Spleen (tissue), 11 donors: ENCODE data around the gene TENM4. TPM values are rescaled to one million over a fixed set of nuclear protein-coding genes. Genes with fewer than 3 reads are reported as not detected.

Experiments
- DNase-seq: peaks from one replicate; pipeline ENCODE4 v3.0.0-alpha.2; 2020
- H3K27ac ChIP-seq, 8 donors: fragments of 200-600 bp; sonication (generic) in 7 of 8; 1 replicate in 4 of 8; 2 replicates in 4 of 8; pipeline versions ENCODE4 v1.5.0 to v1.8.0; 2016 to 2021; ENCODE audit warnings: inconsistent platforms in 4 of 8, mild to moderate bottlenecking in 4 of 8, moderate library complexity in 1 of 8
- H3K27me3 ChIP-seq, 7 donors: fragments of 200-600 bp; sonication (generic) in 6 of 7; replicated peaks in 1 of 7; 1 replicate in 4 of 7; 2 replicates in 3 of 7; pipeline versions ENCODE4 v1.5.0 to v1.8.0; 2016 to 2021; ENCODE audit warnings: inconsistent platforms in 3 of 7, mild to moderate bottlenecking in 1 of 7
- H3K36me3 ChIP-seq, 6 donors: fragments of 200-600 bp; sonication (generic) in 5 of 6; 1 replicate in 4 of 6; 2 replicates in 2 of 6; pipeline versions ENCODE4 v1.5.0 to v1.8.0; 2016 to 2021; ENCODE audit warnings: inconsistent platforms in 2 of 6
- H3K4me1 ChIP-seq, 6 donors: fragments of 200-600 bp; sonication (generic) in 5 of 6; 1 replicate in 3 of 6; 2 replicates in 3 of 6; pipeline versions ENCODE4 v1.5.0 to v1.8.0; 2016 to 2021; ENCODE audit warnings: inconsistent platforms in 3 of 6
- H3K4me3 ChIP-seq, 8 donors: fragments of 200-600 bp; sonication (generic) in 7 of 8; 1 replicate in 4 of 8; 2 replicates in 4 of 8; pipeline versions ENCODE4 v1.5.0 to v1.8.0; 2016 to 2021; ENCODE audit warnings: inconsistent platforms in 4 of 8, mild to moderate bottlenecking in 4 of 8, moderate library complexity in 2 of 8
- H3K9me3 ChIP-seq, 8 donors: fragments of 200-600 bp; sonication (generic) in 7 of 8; 1 replicate in 4 of 8; 2 replicates in 4 of 8; pipeline versions ENCODE4 v1.5.0 to v1.8.0; 2016 to 2021; ENCODE audit warnings: inconsistent platforms in 4 of 8
- CTCF ChIP-seq, 11 experiments: fragments of 200-600 bp in 7 of 11; fragments of 450-650 bp in 4 of 11; sonication (generic) in 4 of 11; IDR thresholded peaks in 8 of 11; conservative IDR thresholded peaks in 3 of 11; 1 replicate in 7 of 11; 2 replicates in 4 of 11; pipeline versions ENCODE4 v1.4.0 to v1.8.0; 2016 to 2021; ENCODE audit warnings: antibody characterized with exemption in 11 of 11, inconsistent platforms in 4 of 11, mild to moderate bottlenecking in 1 of 11
- POLR2A ChIP-seq, 3 donors: fragments of 450-650 bp; IDR thresholded peaks; one replicate each; pipeline ENCODE4 v1.5.1; 2017; ENCODE audit warnings: antibody characterized with exemption in 3 of 3, mild to moderate bottlenecking in 1 of 3
- POLR2AphosphoS5 ChIP-seq, 3 donors: sonication (generic); formaldehyde crosslinking; IDR thresholded peaks; one replicate each; pipeline ENCODE4 v1.5.1; 2017; ENCODE audit warnings: antibody characterized with exemption in 3 of 3
- WGBS, 5 donors: extraction: QIAGEN DNeasy Blood & Tissue Kit in 3 of 5; methylation state at CpG; one replicate each; pipeline versions ENCODE4 v1.1.5 to v1.1.7; 2013 to 2018; 5-methylcytosine and 5-hydroxymethylcytosine counted together
- intact Hi-C: fragments of 100-400 bp; cut with DNase I; formaldehyde crosslinking; loops from one replicate; pipeline ENCODE4 v1.15.0; 2023; ENCODE audit warnings: low total_unique reads
- polyA plus RNA-seq, 3 donors: library from polyadenylated mRNA; stranded (reverse); fragments of 200-250 nt; gene quantifications; one replicate each; pipeline ENCODE4 v1.2.1, GENCODE V29; 2013
- total RNA-seq, 7 donors: library from RNA; depleted of rRNA in 3 of 7; stranded (reverse); fragments of >200 nt in 3 of 7; fragmentation: NEBNext Ultra II Directional in 4 of 7; extraction: Animal tissue kit (Norgen Biotek cat#: 25700) in 4 of 7; gene quantifications; one replicate each; pipeline versions ENCODE4 v1.1.0 to v1.2.1, GENCODE V29; 2016 to 2021
- donor health status: healthy with polysubstance abuse.
- donor health status: DM: no; HTN: no; CAD: no; lungs with moderate emphysema.
- donor health status: DM: no; HTN: no; CAD: no.
- donor health status: Bipolar disorder and iron deficiency.
- donor health status: healthy.
- donor health status: DM: no; HTN: no; CAD: no.
- donor health status: DM: yes; HTN: yes; CAD: no.

Gene TENM4
- total and polyA plus RNA-seq, 10 donors: 0.09 to 4.5 (median 1.2) TPM

GRCh38 chr11:79043726-79044125 lies 397.1 kb downstream of the TENM4 start:
- intact Hi-C loops: no loop called here
- 72 to 89% (median 81%) methylated on average over 3 of the region's 3 CpGs for WGBS, 5 donors
- Histone ChIP-seq H3K4me1 (no peaks in the 10 kb centered on the region), H3K27me3 (peaks cover 0 to 13% (median 0%) of the 10 kb centered on the region in 7 donors), H3K4me3 (no peak overlapping the region), H3K36me3 (no peaks in the 10 kb centered on the region), H3K9me3 (no peaks in the 10 kb centered on the region), H3K27ac (no peak overlapping the region)
- no peak for DNase-seq
- no peak for TF ChIP-seq CTCF (IDR thresholded peaks at IDR 0.05 in 8 of 11, conservative IDR thresholded peaks at IDR 0.05 in 3 of 11)
- TF ChIP-seq POLR2A (IDR thresholded peaks at IDR 0.05): no peak
- TF ChIP-seq POLR2AphosphoS5 (IDR thresholded peaks at IDR 0.05): no peak

GRCh38 chr11:79042824-79043223 lies 398.0 kb downstream of the TENM4 start:
- Histone ChIP-seq H3K27me3 (peaks cover 0 to 21% (median 0%) of the 10 kb centered on the region in 7 donors), H3K9me3 (no peaks in the 10 kb centered on the region), H3K4me3 (no peak overlapping the region), H3K36me3 (no peaks in the 10 kb centered on the region), H3K27ac (no peak overlapping the region), H3K4me1 (no peaks in the 10 kb centered on the region)
- 86 to 96% (median 92%) methylated on average over 2 of the region's 2 CpGs for WGBS, 5 donors
- intact Hi-C loops: no loop called here
- TF ChIP-seq POLR2A (IDR thresholded peaks at IDR 0.05): no peak
- TF ChIP-seq CTCF (IDR thresholded peaks at IDR 0.05 in 8 of 11, conservative IDR thresholded peaks at IDR 0.05 in 3 of 11): no peak
- TF ChIP-seq POLR2AphosphoS5 (IDR thresholded peaks at IDR 0.05): no peak
- DNase-seq: no peak

DNA sequence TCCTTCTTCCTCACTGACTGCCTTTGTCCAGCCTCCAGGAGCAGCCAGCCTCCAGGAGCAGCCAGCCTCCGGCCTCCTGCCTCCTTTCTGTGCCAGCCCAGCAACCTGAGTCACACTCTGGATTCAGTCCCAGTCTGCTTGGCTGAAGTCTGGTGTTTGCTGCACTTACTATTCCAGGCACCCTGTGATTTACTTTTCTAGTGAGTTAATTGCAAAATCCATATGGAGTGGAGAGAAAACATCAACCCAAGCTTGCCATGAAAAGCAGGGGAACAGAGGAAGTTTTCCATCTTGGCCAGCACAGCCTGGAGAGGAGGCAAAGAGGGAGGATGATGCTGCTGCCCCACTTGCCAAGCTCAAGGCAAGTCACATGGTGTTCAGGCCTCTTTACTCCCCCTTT lies 400.5 kb downstream of the TENM4 start:
- intact Hi-C loops: no loop called here
- 57 to 90% (median 79%) methylated on average over 1 of the region's 1 CpG for WGBS, 5 donors
- H3K4me1 ChIP-seq: no peaks in the 10 kb centered on the region
- TF ChIP-seq POLR2AphosphoS5 (IDR thresholded peaks at IDR 0.05): no peak
- no peak for TF ChIP-seq POLR2A (IDR thresholded peaks at IDR 0.05)
- TF ChIP-seq CTCF (IDR thresholded peaks at IDR 0.05 in 8 of 11, conservative IDR thresholded peaks at IDR 0.05 in 3 of 11): no peak
- H3K36me3 ChIP-seq: no peaks in the 10 kb centered on the region
- DNase-seq: no peak
- H3K9me3 ChIP-seq: no peaks in the 10 kb centered on the region
- H3K27ac ChIP-seq: no peak overlapping the region
- no peak overlapping the region for H3K4me3 ChIP-seq
- peaks cover 0 to 32% (median 0%) of the 10 kb centered on the region in 7 donors for H3K27me3 ChIP-seq

DNA sequence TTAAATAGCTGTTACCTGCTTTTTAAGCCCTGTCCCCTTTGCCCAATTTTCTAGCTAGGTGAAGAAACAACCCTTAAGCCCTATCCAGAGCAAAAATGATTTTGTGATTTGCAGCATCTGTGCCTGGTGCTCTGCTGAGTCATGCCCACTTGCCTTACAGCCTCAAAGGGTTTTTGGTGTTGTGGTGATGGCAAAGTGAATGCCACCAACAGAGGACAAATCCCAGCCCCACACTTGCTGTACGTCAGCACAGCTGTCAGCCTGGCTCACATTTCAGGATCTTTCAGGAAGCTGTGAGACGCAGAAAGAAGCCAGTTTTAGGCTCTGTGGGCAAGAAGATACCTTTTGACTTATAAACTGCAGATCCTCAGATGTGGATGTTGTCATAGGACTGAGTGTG lies 401.7 kb downstream of the TENM4 start:
- H3K27ac ChIP-seq: no peak overlapping the region
- peaks cover 0 to 40% (median 0%) of the 10 kb centered on the region in 7 donors for H3K27me3 ChIP-seq
- no peaks in the 10 kb centered on the region for H3K4me1 ChIP-seq
- DNase-seq: no peak
- no peaks in the 10 kb centered on the region for H3K9me3 ChIP-seq
- WGBS, 5 donors: 44 to 55% (median 50%) methylated on average over 2 of the region's 2 CpGs
- TF ChIP-seq CTCF (IDR thresholded peaks at IDR 0.05 in 8 of 11, conservative IDR thresholded peaks at IDR 0.05 in 3 of 11) (no peak), POLR2AphosphoS5 (IDR thresholded peaks at IDR 0.05) (no peak), POLR2A (IDR thresholded peaks at IDR 0.05) (no peak)
- H3K36me3 ChIP-seq: no peaks in the 10 kb centered on the region
- intact Hi-C loops: no loop called here
- no peak overlapping the region for H3K4me3 ChIP-seq
